ENCODE measurements around the gene BTRC.

Gene BTRC

GRCh38 chr10:101562231-101562630, 208.3 kb downstream of the BTRC start:
- ChIA-PET CTCF (interaction anchor here (0.6 to 0.9 kb wide), 2 partner anchors 30 to 213 kb away, joined by 3 to 4 read pairs; no protein-coding TSS in a partner anchor), POLR2A (no interaction called here)
- TF ChIP-seq LEF1 (IDR thresholded peaks at IDR 0.05; ENCODE audit: borderline replicate concordance): no peak
- no peak for TF ChIP-seq PKNOX1 (IDR thresholded peaks at IDR 0.05)
- TF ChIP-seq SP1 (IDR thresholded peaks at IDR 0.05): no peak
- TF ChIP-seq TARDBP (IDR thresholded peaks at IDR 0.05): no peak
- no peak for TF ChIP-seq ZNF384 (IDR thresholded peaks at IDR 0.05)
- no peak for TF ChIP-seq NFRKB (IDR thresholded peaks at IDR 0.05)
- no peak for TF ChIP-seq FOXK2 (IDR thresholded peaks at IDR 0.05)
- TF ChIP-seq L3MBTL2 (conservative IDR thresholded peaks at IDR 0.05): no peak
- no peak for TF ChIP-seq ELF4 (IDR thresholded peaks at IDR 0.05)
- TF ChIP-seq SUZ12 (IDR thresholded peaks at IDR 0.05): no peak
- no peak for DNase-seq (ENCODE audit: extremely low spot score)

GRCh38 chr10:101563007-101563406, 209.0 kb downstream of the BTRC start:
- no peak for DNase-seq (ENCODE audit: extremely low spot score)
- no peak for TF ChIP-seq SP1 (IDR thresholded peaks at IDR 0.05)
- TF ChIP-seq HDGF (IDR thresholded peaks at IDR 0.05; ENCODE audit: borderline replicate concordance): no peak
- TF ChIP-seq FOXM1 (IDR thresholded peaks at IDR 0.05; ENCODE audit: borderline replicate concordance): no peak
- TF ChIP-seq BHLHE40 (IDR thresholded peaks at IDR 0.05; ENCODE audit: borderline replicate concordance): no peak
- TF ChIP-seq CTBP1 (IDR thresholded peaks at IDR 0.05; ENCODE audit: borderline replicate concordance): no peak
- TF ChIP-seq FOXA1 (IDR thresholded peaks at IDR 0.05): no peak
- no peak for TF ChIP-seq LEF1 (IDR thresholded peaks at IDR 0.05; ENCODE audit: borderline replicate concordance)
- TF ChIP-seq ELF4 (IDR thresholded peaks at IDR 0.05): no peak
- TF ChIP-seq FOXK2 (IDR thresholded peaks at IDR 0.05): no peak
- no peak for TF ChIP-seq ARNT (IDR thresholded peaks at IDR 0.05)
- ChIA-PET POLR2A (no interaction called here), CTCF (interaction anchor here (0.9 kb wide), 1 partner anchor 212 kb away, joined by 3 read pairs; no protein-coding TSS in a partner anchor)

GRCh38 chr10:101563497-101564040, 209.6 kb downstream of the BTRC start:
- no peak for TF ChIP-seq SP1 (IDR thresholded peaks at IDR 0.05)
- TF ChIP-seq ARNT (IDR thresholded peaks at IDR 0.05): no peak
- no peak for TF ChIP-seq HDGF (IDR thresholded peaks at IDR 0.05; ENCODE audit: borderline replicate concordance)
- CTCF ChIA-PET: no interaction called here
- POLR2A ChIA-PET: no interaction called here
- DNase-seq (ENCODE audit: extremely low spot score): no peak

- TF ChIP-seq LEF1 (IDR thresholded peaks at IDR 0.05; ENCODE audit: borderline replicate concordance): no peak
- no peak for TF ChIP-seq BHLHE40 (IDR thresholded peaks at IDR 0.05; ENCODE audit: borderline replicate concordance)
- no peak for TF ChIP-seq CTBP1 (IDR thresholded peaks at IDR 0.05; ENCODE audit: borderline replicate concordance)
- no peak for TF ChIP-seq NFRKB (IDR thresholded peaks at IDR 0.05)
- TF ChIP-seq SP1 (IDR thresholded peaks at IDR 0.05): no peak
- no peak for TF ChIP-seq PKNOX1 (IDR thresholded peaks at IDR 0.05)
- TF ChIP-seq FOXM1 (IDR thresholded peaks at IDR 0.05; ENCODE audit: borderline replicate concordance): no peak
- TF ChIP-seq ELF4 (IDR thresholded peaks at IDR 0.05): no peak
- no peak for TF ChIP-seq SUZ12 (IDR thresholded peaks at IDR 0.05)
- POLR2A ChIA-PET: no interaction called here
- no peak for DNase-seq (ENCODE audit: extremely low spot score)
- CTCF ChIA-PET: no interaction called here
Measured at GRCh38 chr10:101564490-101564991, 210.6 kb downstream of the BTRC start.

GRCh38 chr10:101565370-101565900, 211.5 kb downstream of the BTRC start:
- no peak for TF ChIP-seq CTBP1 (IDR thresholded peaks at IDR 0.05; ENCODE audit: borderline replicate concordance)
- DNase-seq (ENCODE audit: extremely low spot score): no peak
- ChIA-PET POLR2A (no interaction called here), CTCF (no interaction called here)

- POLR2A ChIA-PET: no interaction called here
- DNase-seq (ENCODE audit: extremely low spot score): no peak
- CTCF ChIA-PET: no interaction called here
- TF ChIP-seq FOXM1 (IDR thresholded peaks at IDR 0.05; ENCODE audit: borderline replicate concordance) (no peak), SP1 (IDR thresholded peaks at IDR 0.05) (no peak), PKNOX1 (IDR thresholded peaks at IDR 0.05) (no peak), CTBP1 (IDR thresholded peaks at IDR 0.05; ENCODE audit: borderline replicate concordance) (no peak), SUZ12 (IDR thresholded peaks at IDR 0.05) (no peak), TARDBP (IDR thresholded peaks at IDR 0.05) (no peak), ELF4 (IDR thresholded peaks at IDR 0.05) (no peak)
Measured at GRCh38 chr10:101565936-101566332, 212.0 kb downstream of the BTRC start.
